Skeletal muscle tissue (tissue), 4 donors: Measurements from ENCODE around the gene PRR13. TPM values are rescaled to one million over a fixed set of nuclear protein-coding genes. Genes with fewer than 3 reads are reported as not detected.
"Not testable (repeated sequence)": the region's sequence is repeated elsewhere in the genome, so short reads cannot be mapped to it uniquely, and the experiment has no call there.

Source experiments
- H3K27ac ChIP-seq: one replicate; pipeline ENCODE4 v1.7.0; 2013; ENCODE audit warnings: mild to moderate bottlenecking, low read depth, low read length, inconsistent platforms
- H3K27me3 ChIP-seq, 3 donors: one replicate each; pipeline ENCODE4 v1.7.0; 2013; ENCODE audit warnings: low read length in 3 of 3; ENCODE audit not compliant: control insufficient read depth in 3 of 3, insufficient read depth in 3 of 3
- H3K36me3 ChIP-seq, 3 donors: one replicate each; pipeline ENCODE4 v1.7.0; 2013; ENCODE audit warnings: low read length in 3 of 3; ENCODE audit not compliant: control insufficient read depth in 3 of 3, insufficient read depth in 3 of 3
- H3K4me1 ChIP-seq, 3 donors: one replicate each; pipeline ENCODE4 v1.7.0; 2013; ENCODE audit warnings: low read length in 3 of 3, mild to moderate bottlenecking in 3 of 3; ENCODE audit not compliant: control insufficient read depth in 3 of 3, insufficient read depth in 3 of 3
- H3K4me3 ChIP-seq, 3 donors: one replicate each; pipeline ENCODE4 v1.7.0; 2013; ENCODE audit warnings: low read length in 3 of 3
- H3K9ac ChIP-seq, 3 donors: one replicate each; pipeline ENCODE4 v1.7.0; 2013; ENCODE audit warnings: low read length in 3 of 3, mild to moderate bottlenecking in 3 of 3, moderate library complexity in 2 of 3, low read depth in 1 of 3
- H3K9me3 ChIP-seq, 3 donors: one replicate each; pipeline ENCODE4 v1.7.0; 2013; ENCODE audit warnings: low read length in 3 of 3; ENCODE audit not compliant: control insufficient read depth in 3 of 3
- total RNA-seq: library from RNA; depleted of rRNA; stranded (reverse); fragments of >200 nt; gene quantifications from one replicate; pipeline ENCODE4 v1.2.3, GENCODE V29; 2014
- donor health status: Osteomylitis.

PRR13 gene
- 15.7 TPM for total RNA-seq

DNA sequence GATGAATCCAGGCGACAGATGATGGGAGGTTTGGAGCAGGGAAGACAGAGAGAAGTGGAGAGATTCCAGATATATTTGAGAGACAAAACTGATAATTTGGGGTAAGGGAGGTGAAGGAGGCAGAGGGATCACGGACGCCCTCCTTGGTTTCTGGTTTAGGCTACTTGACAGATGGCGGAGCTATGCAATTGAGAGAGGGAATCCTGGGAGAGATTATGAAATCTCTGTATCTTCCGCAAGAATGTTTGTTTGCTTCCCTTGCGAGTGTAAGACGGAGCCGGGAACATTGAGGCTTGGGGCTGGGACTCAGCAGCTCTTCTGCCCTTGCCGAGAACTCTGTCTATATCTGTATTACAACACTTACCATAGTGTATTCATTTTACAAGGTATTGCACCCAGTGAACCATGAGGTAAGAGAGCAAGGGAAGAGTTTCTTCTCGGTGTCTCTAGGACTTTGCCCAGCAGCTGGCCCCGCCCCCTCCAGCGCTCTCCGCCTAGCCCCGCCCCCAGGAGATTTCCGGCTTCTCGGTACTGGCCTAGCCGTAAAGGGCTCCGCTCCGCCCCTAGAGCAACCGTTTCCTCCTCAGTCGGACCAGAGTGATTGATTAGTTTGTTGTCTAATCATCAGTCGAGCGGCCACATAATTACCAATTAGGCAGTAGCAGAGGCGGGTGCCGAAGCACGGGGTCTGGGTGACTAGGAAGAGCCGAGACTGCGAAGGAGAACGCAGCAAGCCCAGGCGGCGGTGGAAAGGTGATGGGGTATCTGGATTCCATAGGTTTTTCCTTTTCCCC lies at the start of gene PRR13:
PRR13 (plus strand) TSS at position 695 of the 794 bp plus-strand sequence. CDS start 981 bp downstream, outside the sequence.
- no peaks in the 10 kb centered on the region for H3K27me3 ChIP-seq
- peak within 1 kb of the TSS; percentile 85 to 92 (median 92) for H3K9ac ChIP-seq
- peak within 1 kb of the TSS; percentile 89 to 97 (median 90) for H3K4me3 ChIP-seq
- H3K9me3 ChIP-seq: no peaks in the 10 kb centered on the region
- H3K36me3 ChIP-seq: peaks cover 0 to 9% (median 5%) of the 10 kb centered on the region in 3 donors
- peak within 1 kb of the TSS; percentile 87 for H3K27ac ChIP-seq
- peaks cover 7 to 15% (median 11%) of the 10 kb centered on the region in 3 donors for H3K4me1 ChIP-seq

DNA sequence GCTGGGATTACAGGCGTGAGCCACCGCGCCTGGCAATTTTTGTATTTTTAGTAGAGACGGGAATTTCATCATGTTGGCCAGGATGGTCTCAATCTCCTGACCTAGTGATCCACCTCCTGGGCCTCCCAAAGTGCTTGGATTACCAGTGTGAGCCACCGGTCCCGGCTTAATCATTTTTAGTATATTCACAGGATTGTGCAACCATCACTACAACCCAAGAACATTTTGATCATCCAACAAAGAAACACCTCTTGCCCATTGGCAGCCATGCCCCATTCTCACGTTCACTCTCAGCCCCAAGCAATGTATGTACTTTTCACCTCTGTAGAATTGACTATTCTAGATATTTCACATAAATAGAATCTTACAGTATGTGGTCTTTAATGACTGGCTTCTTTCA lies 41.6 kb upstream of the PRR13 start:
- Histone ChIP-seq H3K36me3 (peaks cover 0 to 3% (median 2%) of the 10 kb centered on the region in 3 donors), H3K4me3 (no peak overlapping the region), H3K9me3 (no peaks in the 10 kb centered on the region), H3K9ac (no peak overlapping the region), H3K27ac (no peak overlapping the region), H3K4me1 (no peaks in the 10 kb centered on the region), H3K27me3 (no peaks in the 10 kb centered on the region)

GRCh38 chr12:53402351-53402750 lies 39.2 kb upstream of the PRR13 start:
- not testable (repeated sequence) for H3K9me3 ChIP-seq, H3K4me3 ChIP-seq, H3K36me3 ChIP-seq, H3K4me1 ChIP-seq, H3K27me3 ChIP-seq, H3K27ac ChIP-seq, H3K9ac ChIP-seq

- Histone ChIP-seq H3K27me3 (no peaks in the 10 kb centered on the region), H3K9me3 (no peaks in the 10 kb centered on the region), H3K27ac (no peak overlapping the region), H3K36me3 (peaks cover 3 to 6% (median 4%) of the 10 kb centered on the region in 3 donors), H3K4me1 (no peaks in the 10 kb centered on the region), H3K9ac (no peak overlapping the region), H3K4me3 (no peak overlapping the region)
These were observed 38.7 kb upstream of the PRR13 start for GRCh38 chr12:53402871-53403270.

DNA sequence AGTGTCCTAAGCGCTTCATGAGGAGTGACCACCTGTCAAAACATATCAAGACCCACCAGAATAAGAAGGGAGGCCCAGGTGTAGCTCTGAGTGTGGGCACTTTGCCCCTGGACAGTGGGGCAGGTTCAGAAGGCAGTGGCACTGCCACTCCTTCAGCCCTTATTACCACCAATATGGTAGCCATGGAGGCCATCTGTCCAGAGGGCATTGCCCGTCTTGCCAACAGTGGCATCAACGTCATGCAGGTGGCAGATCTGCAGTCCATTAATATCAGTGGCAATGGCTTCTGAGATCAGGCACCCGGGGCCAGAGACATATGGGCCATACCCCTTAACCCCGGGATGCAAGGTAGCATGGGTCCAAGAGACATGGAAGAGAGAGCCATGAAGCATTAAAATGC lies 30.6 kb upstream of the PRR13 start:
- no peak overlapping the region for H3K27ac ChIP-seq
- peaks cover 20 to 34% (median 34%) of the 10 kb centered on the region in 3 donors for H3K36me3 ChIP-seq
- no peaks in the 10 kb centered on the region for H3K9me3 ChIP-seq

GRCh38 chr12:53413485-53414204 lies 27.9 kb upstream of the PRR13 start:
- H3K36me3 ChIP-seq: peaks cover 19 to 30% (median 28%) of the 10 kb centered on the region in 3 donors
- H3K4me1 ChIP-seq: no peaks in the 10 kb centered on the region
- H3K27ac ChIP-seq: no peak overlapping the region

More for the DNA sequence above, 30.6 kb upstream of the PRR13 start:
- Histone ChIP-seq H3K4me1 (no peaks in the 10 kb centered on the region), H3K27me3 (no peaks in the 10 kb centered on the region), H3K4me3 (no peak overlapping the region), H3K9ac (no peak overlapping the region)

DNA sequence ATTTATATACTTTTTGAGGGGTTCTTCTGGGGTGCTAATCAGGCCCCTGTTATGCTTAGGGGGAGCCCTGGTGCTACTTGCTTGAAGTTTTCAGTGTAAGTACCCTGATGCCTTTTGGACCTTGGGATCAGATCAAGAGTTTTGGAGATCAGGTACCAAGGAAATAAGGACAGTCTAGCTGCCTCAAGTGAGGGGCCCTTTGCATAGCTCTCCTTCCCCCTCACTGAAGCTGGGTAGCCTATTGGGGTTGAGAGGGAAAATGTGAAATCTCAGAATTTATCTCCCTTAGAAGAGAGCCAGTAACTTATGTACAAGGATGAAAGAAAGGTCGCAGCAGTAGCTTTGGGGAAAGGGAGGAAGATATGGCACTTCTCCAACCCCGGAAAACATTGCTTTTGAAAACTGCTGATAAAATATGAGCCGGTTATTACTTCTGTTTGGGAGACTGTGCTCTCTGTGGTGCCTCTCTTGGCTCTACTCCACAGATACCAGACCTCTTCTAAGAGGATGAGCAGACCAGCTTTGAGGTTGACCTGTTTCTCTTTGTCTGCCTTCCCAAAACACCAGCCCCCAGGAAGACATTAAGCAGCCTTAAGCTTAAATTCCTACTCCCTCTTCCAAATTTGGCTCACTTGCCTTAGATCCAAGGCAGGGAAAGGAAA lies 26.6 kb upstream of the PRR13 start:
- no peaks in the 10 kb centered on the region for H3K27me3 ChIP-seq
- H3K36me3 ChIP-seq: peaks cover 14 to 22% (median 22%) of the 10 kb centered on the region in 3 donors
- no peak overlapping the region for H3K27ac ChIP-seq
- H3K9me3 ChIP-seq: no peaks in the 10 kb centered on the region
- H3K4me1 ChIP-seq: no peaks in the 10 kb centered on the region
- no peak overlapping the region for H3K9ac ChIP-seq
- H3K4me3 ChIP-seq: no peak overlapping the region

More at GRCh38 chr12:53413485-53414204, 27.9 kb upstream of the PRR13 start:
- Histone ChIP-seq H3K9me3 (no peaks in the 10 kb centered on the region), H3K9ac (no peak overlapping the region), H3K27me3 (no peaks in the 10 kb centered on the region), H3K4me3 (no peak overlapping the region)

DNA sequence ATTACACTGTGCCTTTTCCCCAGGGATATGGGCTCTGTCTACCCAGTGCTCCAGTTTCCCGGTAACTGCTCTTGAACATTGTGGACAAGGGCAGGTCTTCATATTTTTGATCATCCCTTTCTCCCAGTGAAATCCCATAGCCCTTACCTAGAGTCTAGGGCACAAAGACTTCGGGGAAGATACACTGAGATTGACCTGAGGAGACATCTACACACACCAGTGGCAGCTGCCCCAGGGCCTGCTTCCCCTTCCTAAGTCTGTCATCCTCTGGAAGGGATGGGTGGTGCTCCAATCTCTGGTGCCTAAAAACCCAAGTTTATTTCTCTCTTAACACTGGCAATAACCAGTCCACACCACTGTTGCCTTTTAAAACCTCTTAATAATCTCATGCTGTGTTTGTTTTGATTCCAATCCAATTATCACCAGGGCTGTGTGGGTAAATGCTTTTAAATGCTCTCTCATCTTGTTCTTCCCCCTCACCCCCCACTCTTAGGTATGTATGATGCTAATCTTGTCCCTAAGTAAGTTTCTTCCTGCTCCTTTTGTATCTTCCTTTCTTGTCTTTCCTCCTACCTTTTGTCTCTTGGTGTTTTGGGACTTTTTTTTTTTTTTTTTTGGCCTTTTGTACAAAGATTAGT lies 25.7 kb upstream of the PRR13 start:
- H3K4me1 ChIP-seq, H3K27ac ChIP-seq: not testable (repeated sequence)

GRCh38 chr12:53417291-53417816 lies 24.2 kb upstream of the PRR13 start:
- H3K9ac ChIP-seq, H3K4me1 ChIP-seq, H3K4me3 ChIP-seq, H3K36me3 ChIP-seq, H3K27ac ChIP-seq, H3K9me3 ChIP-seq, H3K27me3 ChIP-seq: not testable (repeated sequence)

More for the DNA sequence above, 25.7 kb upstream of the PRR13 start:
- H3K4me3 ChIP-seq, H3K27me3 ChIP-seq, H3K9ac ChIP-seq, H3K9me3 ChIP-seq: not testable (repeated sequence)
- H3K36me3 ChIP-seq: peaks cover 11 to 19% (median 17%) of the 10 kb centered on the region in 3 donors
